ENCODE measurements around the gene NDUFV1. TPM values are rescaled to one million over a fixed set of nuclear protein-coding genes. Genes with fewer than 3 reads are reported as not detected.
"Not testable (repeated sequence)": the region's sequence is repeated elsewhere in the genome, so short reads cannot be mapped to it uniquely, and the experiment has no call there.

Gene NDUFV1
- total RNA-seq, 1 donor, result 158 TPM

GRCh38 chr11:67562963-67563704 lies 43.6 kb upstream of the NDUFV1 start:
- no peak for TF ChIP-seq CTCF (IDR thresholded peaks at IDR 0.05; ENCODE audit: extremely low read depth, low read depth, low read length)
- Histone ChIP-seq H2AFZ (ENCODE audit: low read length) (no peak overlapping the region), H3K4me2 (ENCODE audit: insufficient read depth, low read length) (peak overlapping the region; percentile 70), H4K20me1 (ENCODE audit: insufficient read depth, low read length) (no peaks in the 10 kb centered on the region), H3K27ac (ENCODE audit: low read depth, low read length) (peak overlapping the region; percentile 71), H3K36me3 (ENCODE audit: insufficient read depth, low read length) (no peaks in the 10 kb centered on the region), H3K4me1 (ENCODE audit: insufficient read depth, low read length) (peaks cover 25% of the 10 kb centered on the region), H3K4me3 (ENCODE audit: insufficient read depth, low read length) (no peak overlapping the region), H3K27me3 (ENCODE audit: insufficient read depth, low read length) (no peaks in the 10 kb centered on the region), H3K79me2 (ENCODE audit: insufficient read depth, low read length) (no peaks in the 10 kb centered on the region), H3K9me3 (ENCODE audit: low read depth, low read length) (no peaks in the 10 kb centered on the region)
- DNase-seq (ENCODE audit: insufficient read length, low spot score, missing footprints), result peak; percentile 69

GRCh38 chr11:67563705-67564114 lies 43.0 kb upstream of the NDUFV1 start:
- H3K36me3 ChIP-seq (ENCODE audit: insufficient read depth, low read length); H3K4me3 ChIP-seq (ENCODE audit: insufficient read depth, low read length); H4K20me1 ChIP-seq (ENCODE audit: insufficient read depth, low read length); H2AFZ ChIP-seq (ENCODE audit: low read length); H3K9me3 ChIP-seq (ENCODE audit: low read depth, low read length); H3K79me2 ChIP-seq (ENCODE audit: insufficient read depth, low read length); H3K27me3 ChIP-seq (ENCODE audit: insufficient read depth, low read length): not testable (repeated sequence)
- peak overlapping the region; percentile 71 for H3K27ac ChIP-seq (ENCODE audit: low read depth, low read length)
- H3K4me1 ChIP-seq (ENCODE audit: insufficient read depth, low read length), result peaks cover 20% of the 10 kb centered on the region
- H3K4me2 ChIP-seq (ENCODE audit: insufficient read depth, low read length), result peak overlapping the region; percentile 70
- DNase-seq (ENCODE audit: insufficient read length, low spot score, missing footprints), result peak; percentile 71

- peak overlapping the region; percentile 70 for H3K4me2 ChIP-seq (ENCODE audit: insufficient read depth, low read length)
- H3K4me3 ChIP-seq (ENCODE audit: insufficient read depth, low read length), result peak overlapping the region; percentile 30
- no peaks in the 10 kb centered on the region for H3K9me3 ChIP-seq (ENCODE audit: low read depth, low read length)
- no peak overlapping the region for H2AFZ ChIP-seq (ENCODE audit: low read length)
- no peaks in the 10 kb centered on the region for H3K79me2 ChIP-seq (ENCODE audit: insufficient read depth, low read length)
- peaks cover 18% of the 10 kb centered on the region for H3K4me1 ChIP-seq (ENCODE audit: insufficient read depth, low read length)
- no peaks in the 10 kb centered on the region for H3K36me3 ChIP-seq (ENCODE audit: insufficient read depth, low read length)
- no peak for DNase-seq (ENCODE audit: insufficient read length, low spot score, missing footprints)
- H3K27ac ChIP-seq (ENCODE audit: low read depth, low read length), result peak overlapping the region; percentile 60
- H4K20me1 ChIP-seq (ENCODE audit: insufficient read depth, low read length), result no peaks in the 10 kb centered on the region
- no peaks in the 10 kb centered on the region for H3K27me3 ChIP-seq (ENCODE audit: insufficient read depth, low read length)
- TF ChIP-seq CTCF (IDR thresholded peaks at IDR 0.05; ENCODE audit: extremely low read depth, low read depth, low read length), result no peak
Observed at GRCh38 chr11:67564230-67564629, 42.5 kb upstream of the NDUFV1 start.

GRCh38 chr11:67571443-67571842 lies 35.3 kb upstream of the NDUFV1 start:
- Histone ChIP-seq H3K79me2 (ENCODE audit: insufficient read depth, low read length) (no peaks in the 10 kb centered on the region), H3K4me1 (ENCODE audit: insufficient read depth, low read length) (no peaks in the 10 kb centered on the region), H3K27ac (ENCODE audit: low read depth, low read length) (no peak overlapping the region), H3K36me3 (ENCODE audit: insufficient read depth, low read length) (no peaks in the 10 kb centered on the region), H2AFZ (ENCODE audit: low read length) (no peak overlapping the region), H4K20me1 (ENCODE audit: insufficient read depth, low read length) (no peaks in the 10 kb centered on the region), H3K4me3 (ENCODE audit: insufficient read depth, low read length) (no peak overlapping the region), H3K27me3 (ENCODE audit: insufficient read depth, low read length) (peaks cover 3% of the 10 kb centered on the region), H3K9me3 (ENCODE audit: low read depth, low read length) (no peaks in the 10 kb centered on the region), H3K4me2 (ENCODE audit: insufficient read depth, low read length) (no peak overlapping the region)
- no peak for DNase-seq (ENCODE audit: insufficient read length, low spot score, missing footprints)
- TF ChIP-seq CTCF (IDR thresholded peaks at IDR 0.05; ENCODE audit: extremely low read depth, low read depth, low read length), result no peak
